C4-2B (cell line): Measurements from ENCODE around the gene NPTN.

ENCODE experiments used
- ZFX ChIP-seq: fragments of 450-650 bp; IDR thresholded peaks from 2 replicates; pipeline ENCODE4 v1.6.1; 2017
- TF ChIP-seq, protein P1 (sequence below): fragments of 450-650 bp; conservative IDR thresholded peaks from 2 replicates; pipeline ENCODE4 v1.5.1; 2017; ENCODE audit warnings: mild to moderate bottlenecking

DNA sequence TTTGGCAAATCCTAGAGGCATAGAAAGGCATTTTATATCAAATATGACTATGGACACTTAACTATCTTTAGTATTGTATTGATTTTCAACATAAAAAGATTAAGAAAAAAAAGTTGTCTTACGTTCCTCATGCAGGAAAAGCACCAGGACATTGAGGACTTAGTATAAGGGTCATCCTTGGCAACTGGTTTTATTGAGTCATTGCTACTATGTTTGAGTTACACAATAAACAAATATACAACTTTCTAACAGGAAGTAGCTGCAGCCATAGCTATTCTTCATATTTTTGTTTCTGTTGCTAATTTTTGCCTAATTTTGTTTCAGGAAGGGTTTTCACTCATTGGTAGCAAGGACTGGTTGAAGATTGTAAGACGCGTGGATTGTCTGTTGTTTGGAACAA is 93.0 kb downstream of the NPTN start:
- TF ChIP-seq, protein P1, sequence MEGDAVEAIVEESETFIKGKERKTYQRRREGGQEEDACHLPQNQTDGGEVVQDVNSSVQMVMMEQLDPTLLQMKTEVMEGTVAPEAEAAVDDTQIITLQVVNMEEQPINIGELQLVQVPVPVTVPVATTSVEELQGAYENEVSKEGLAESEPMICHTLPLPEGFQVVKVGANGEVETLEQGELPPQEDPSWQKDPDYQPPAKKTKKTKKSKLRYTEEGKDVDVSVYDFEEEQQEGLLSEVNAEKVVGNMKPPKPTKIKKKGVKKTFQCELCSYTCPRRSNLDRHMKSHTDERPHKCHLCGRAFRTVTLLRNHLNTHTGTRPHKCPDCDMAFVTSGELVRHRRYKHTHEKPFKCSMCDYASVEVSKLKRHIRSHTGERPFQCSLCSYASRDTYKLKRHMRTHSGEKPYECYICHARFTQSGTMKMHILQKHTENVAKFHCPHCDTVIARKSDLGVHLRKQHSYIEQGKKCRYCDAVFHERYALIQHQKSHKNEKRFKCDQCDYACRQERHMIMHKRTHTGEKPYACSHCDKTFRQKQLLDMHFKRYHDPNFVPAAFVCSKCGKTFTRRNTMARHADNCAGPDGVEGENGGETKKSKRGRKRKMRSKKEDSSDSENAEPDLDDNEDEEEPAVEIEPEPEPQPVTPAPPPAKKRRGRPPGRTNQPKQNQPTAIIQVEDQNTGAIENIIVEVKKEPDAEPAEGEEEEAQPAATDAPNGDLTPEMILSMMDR = 0 out of 2 replicates have a peak, but pooled peaks have one; percentile 8
- no peak for TF ChIP-seq ZFX
